HL-60 (cell line): ENCODE data around the gene ISG20L2.

Source experiments
- DNase-seq, 2 experiments: peaks; one replicate each; pipeline ENCODE4 v3.0.0-alpha.2; 2010 to 2020; ENCODE audit warnings: low read depth in 1 of 2, low spot score in 1 of 2
- H3K27ac ChIP-seq: fragments of 250-450 bp; sonication (Bioruptor Pico); replicated peaks from 2 replicates; pipeline ENCODE4 v1.5.1; 2020; ENCODE audit warnings: mild to moderate bottlenecking, moderate library complexity
- H3K27me3 ChIP-seq: fragments of 250-450 bp; sonication (Bioruptor Pico); 2 replicates; pipeline ENCODE4 v1.5.1; 2021; ENCODE audit warnings: mild to moderate bottlenecking, moderate library complexity; ENCODE audit not compliant: insufficient read depth, poor library complexity, severe bottlenecking
- H3K4me3 ChIP-seq: replicated peaks from 2 replicates; pipeline ENCODE4 v1.5.1; 2011; ENCODE audit warnings: mild to moderate bottlenecking, control low read depth, low read length; ENCODE audit not compliant: insufficient read depth
- CTCF ChIP-seq: IDR thresholded peaks from one replicate; pipeline ENCODE4 v1.5.1; 2011; ENCODE audit warnings: low read length, control low read depth, inconsistent platforms; ENCODE audit not compliant: insufficient read depth
- GABPA ChIP-seq: IDR thresholded peaks from 2 replicates; pipeline ENCODE4 v1.6.1; 2012; ENCODE audit warnings: low read depth
- POLR2AphosphoS5 ChIP-seq: IDR thresholded peaks from 2 replicates; pipeline ENCODE4 v1.6.1; 2012; ENCODE audit warnings: low read depth
- SPI1 ChIP-seq: IDR thresholded peaks from 2 replicates; pipeline ENCODE4 v1.6.1; 2012; ENCODE audit warnings: low read depth, mild to moderate bottlenecking, borderline replicate concordance
- TF ChIP-seq, protein P1 (sequence below): IDR thresholded peaks from 2 replicates; pipeline ENCODE4 v1.6.1; 2012; ENCODE audit warnings: low read depth; ENCODE audit not compliant: insufficient replicate concordance

The ISG20L2 gene

GRCh38 chr1:156750711-156751450 lies 22.3 kb upstream of the ISG20L2 start:
- Histone ChIP-seq H3K27ac (peak overlapping the region; percentile 99), H3K27me3 (no peaks in the 10 kb centered on the region), H3K4me3 (peak overlapping the region; percentile 75)
- TF ChIP-seq GABPA (no peak), SPI1 (no peak), CTCF (no peak), POLR2AphosphoS5 (no peak)
- TF ChIP-seq, protein P1, sequence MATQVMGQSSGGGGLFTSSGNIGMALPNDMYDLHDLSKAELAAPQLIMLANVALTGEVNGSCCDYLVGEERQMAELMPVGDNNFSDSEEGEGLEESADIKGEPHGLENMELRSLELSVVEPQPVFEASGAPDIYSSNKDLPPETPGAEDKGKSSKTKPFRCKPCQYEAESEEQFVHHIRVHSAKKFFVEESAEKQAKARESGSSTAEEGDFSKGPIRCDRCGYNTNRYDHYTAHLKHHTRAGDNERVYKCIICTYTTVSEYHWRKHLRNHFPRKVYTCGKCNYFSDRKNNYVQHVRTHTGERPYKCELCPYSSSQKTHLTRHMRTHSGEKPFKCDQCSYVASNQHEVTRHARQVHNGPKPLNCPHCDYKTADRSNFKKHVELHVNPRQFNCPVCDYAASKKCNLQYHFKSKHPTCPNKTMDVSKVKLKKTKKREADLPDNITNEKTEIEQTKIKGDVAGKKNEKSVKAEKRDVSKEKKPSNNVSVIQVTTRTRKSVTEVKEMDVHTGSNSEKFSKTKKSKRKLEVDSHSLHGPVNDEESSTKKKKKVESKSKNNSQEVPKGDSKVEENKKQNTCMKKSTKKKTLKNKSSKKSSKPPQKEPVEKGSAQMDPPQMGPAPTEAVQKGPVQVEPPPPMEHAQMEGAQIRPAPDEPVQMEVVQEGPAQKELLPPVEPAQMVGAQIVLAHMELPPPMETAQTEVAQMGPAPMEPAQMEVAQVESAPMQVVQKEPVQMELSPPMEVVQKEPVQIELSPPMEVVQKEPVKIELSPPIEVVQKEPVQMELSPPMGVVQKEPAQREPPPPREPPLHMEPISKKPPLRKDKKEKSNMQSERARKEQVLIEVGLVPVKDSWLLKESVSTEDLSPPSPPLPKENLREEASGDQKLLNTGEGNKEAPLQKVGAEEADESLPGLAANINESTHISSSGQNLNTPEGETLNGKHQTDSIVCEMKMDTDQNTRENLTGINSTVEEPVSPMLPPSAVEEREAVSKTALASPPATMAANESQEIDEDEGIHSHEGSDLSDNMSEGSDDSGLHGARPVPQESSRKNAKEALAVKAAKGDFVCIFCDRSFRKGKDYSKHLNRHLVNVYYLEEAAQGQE: no peak
- DNase-seq: peak in 1 of 2 experiments; percentile 67

DNA sequence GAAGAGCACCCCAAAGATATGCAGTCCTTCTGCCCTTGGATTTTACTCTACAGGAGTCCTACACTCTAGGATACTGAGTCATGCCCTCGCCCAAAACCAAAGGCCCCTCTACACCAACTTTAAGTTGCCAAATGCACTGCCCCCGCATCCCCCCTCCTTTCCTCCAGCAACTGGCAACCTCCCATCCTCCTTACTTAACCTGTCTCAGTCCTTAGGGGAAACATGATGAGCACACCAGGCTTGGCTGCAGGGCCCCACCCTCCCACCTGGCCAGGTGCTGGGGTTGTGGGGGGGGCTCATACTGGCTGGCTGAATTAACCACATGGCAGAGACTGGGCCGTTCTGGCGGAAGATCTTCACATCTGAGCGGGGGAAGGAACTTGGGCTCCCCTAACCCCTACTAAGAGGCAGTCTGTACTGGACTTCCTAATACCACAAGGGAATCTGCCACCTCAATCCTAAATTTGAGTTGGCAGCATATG lies 21.7 kb upstream of the ISG20L2 start:
- Histone ChIP-seq H3K27me3 (no peaks in the 10 kb centered on the region), H3K27ac (peak overlapping the region; percentile 99), H3K4me3 (peak overlapping the region; percentile 75)
- 0 out of 2 replicates have a peak, but pooled peaks have one; percentile 17 for TF ChIP-seq SPI1
- TF ChIP-seq POLR2AphosphoS5: no peak; the same call in 1 of the 2 replicates
- TF ChIP-seq CTCF: no peak
- no peak for TF ChIP-seq GABPA
- DNase-seq: peak; percentile 67 to 78

DNA sequence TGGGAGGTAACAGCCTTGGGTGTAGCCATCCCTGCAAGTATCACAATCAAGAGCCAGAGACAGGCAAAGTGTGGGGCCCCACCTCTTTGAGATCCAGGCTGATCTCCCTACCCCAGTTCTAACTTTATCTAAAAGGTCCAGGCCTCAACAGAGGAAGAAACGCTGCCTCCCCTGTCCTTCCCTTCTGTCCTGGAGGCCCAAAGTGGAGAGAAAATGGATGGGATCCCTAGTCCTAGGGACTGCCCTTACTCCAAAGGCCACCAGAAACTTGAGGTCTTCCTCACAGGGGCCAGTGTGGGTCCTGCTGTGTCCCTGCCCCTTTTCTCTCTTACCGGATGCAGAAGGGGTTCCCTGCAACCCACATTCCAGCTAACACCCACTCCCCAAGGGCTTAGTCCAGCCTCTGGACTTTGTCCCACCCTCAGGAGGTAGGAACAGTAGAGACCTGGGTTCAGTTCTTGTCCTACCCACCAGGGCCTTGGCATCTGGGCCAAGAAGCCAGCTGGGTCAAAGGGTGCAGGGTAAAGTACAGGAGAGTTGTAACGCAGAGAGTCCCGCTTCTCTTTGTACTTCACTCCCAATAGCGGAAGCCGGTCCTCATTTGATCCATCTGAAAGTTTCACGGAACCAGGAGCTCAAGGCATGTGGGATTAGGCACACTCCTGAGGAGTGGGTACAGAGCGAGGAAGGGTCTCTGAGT lies 21.0 kb upstream of the ISG20L2 start:
- H3K27me3 ChIP-seq: no peaks in the 10 kb centered on the region
- H3K27ac ChIP-seq: peak overlapping the region; percentile 99
- H3K4me3 ChIP-seq: peak overlapping the region; percentile 75
- peak in 1 of 2 experiments; percentile 76 for DNase-seq
- TF ChIP-seq POLR2AphosphoS5: no peak; the same call in 1 of the 2 replicates
- TF ChIP-seq, protein P1: no peak
- no peak for TF ChIP-seq GABPA
- TF ChIP-seq SPI1: no peak
- no peak for TF ChIP-seq CTCF
